H1 (cell line): ENCODE measurements around the gene PROZ. TPM values are rescaled to one million over a fixed set of nuclear protein-coding genes. Genes with fewer than 3 reads are reported as not detected.

Source experiments
- BCL11A ChIP-seq, 2 experiments: IDR thresholded peaks; one replicate each; pipeline ENCODE4 v1.6.1; 2011; ENCODE audit warnings: low read depth in 2 of 2, low read length in 2 of 2, mild to moderate bottlenecking in 2 of 2
- CTCF ChIP-seq, 3 experiments: IDR thresholded peaks; 1 replicate in 2 of 3; 2 replicates in 1 of 3; pipeline versions ENCODE4 v1.5.1 to v1.6.1; 2011; ENCODE audit warnings: low read length in 3 of 3, mild to moderate bottlenecking in 3 of 3, inconsistent platforms in 2 of 3, low read depth in 1 of 3, moderate library complexity in 1 of 3; ENCODE audit not compliant: insufficient read depth in 1 of 3; ENCODE audit errors: control extremely low read depth in 1 of 3
- EZH2 ChIP-seq: fragments of 200-600 bp; sonication (generic); IDR thresholded peaks from 2 replicates; pipeline ENCODE4 v1.7.1; 2012; ENCODE audit warnings: low read depth, mild to moderate bottlenecking, moderate library complexity, low read length, inconsistent platforms; ENCODE audit not compliant: severe bottlenecking
- GTF2F1 ChIP-seq: IDR thresholded peaks from 2 replicates; pipeline ENCODE4 v1.6.1; 2012; ENCODE audit warnings: low read depth, low read length, improper control_type of control experiment, borderline replicate concordance
- JUN ChIP-seq: IDR thresholded peaks from 2 replicates; pipeline ENCODE4 v1.6.1; 2011; ENCODE audit warnings: low read depth, mild to moderate bottlenecking, improper control_type of control experiment, low read length
- POU5F1 ChIP-seq: IDR thresholded peaks from 2 replicates; pipeline ENCODE4 v1.6.1; 2011; ENCODE audit warnings: low read depth, mild to moderate bottlenecking, low read length, moderate library complexity
- TEAD4 ChIP-seq: IDR thresholded peaks from 2 replicates; pipeline ENCODE4 v1.6.1; 2012; ENCODE audit warnings: low read depth, low read length, inconsistent platforms, mixed read lengths
- polyA plus RNA-seq, 7 experiments: library from polyadenylated mRNA; depleted of rRNA in 3 of 7; stranded (reverse) in 5 of 7; unstranded in 2 of 7; fragments of >200 nt in 5 of 7; fragments of 200-250 nt in 2 of 7; gene quantifications; 1 replicate in 5 of 7; 2 replicates in 1 of 7; 4 replicates in 1 of 7; pipeline versions ENCODE4 v1.2.1 to v1.2.3, GENCODE V29; 2011 to 2013; ENCODE audit warnings: missing spikeins in 2 of 7, mixed read lengths in 2 of 7
- total RNA-seq: library from RNA; stranded (reverse); fragmentation: NEBNext Ultra II Directional; extraction: Animal tissue kit (Norgen Biotek cat#: 25700); gene quantifications from 2 replicates; pipeline ENCODE4 v1.2.1, GENCODE V29; 2021

PROZ gene
- total and polyA plus RNA-seq, 2 of the 8 experiments (the other 6 are each of a cell fraction or from before 2014, with no cell fraction given) = not detected

- TF ChIP-seq CTCF (IDR thresholded peaks at IDR 0.05; ENCODE audit: control extremely low read depth in 1 of 3, insufficient read depth in 1 of 3, low read depth in 1 of 3, low read length in 3 of 3) = no peak
- no peak for TF ChIP-seq TEAD4
- no peak for TF ChIP-seq POU5F1
- TF ChIP-seq JUN = no peak
- TF ChIP-seq EZH2 = no peak
- no peak for TF ChIP-seq BCL11A (IDR thresholded peaks at IDR 0.05; ENCODE audit: low read depth in 2 of 2, low read length in 2 of 2)
- TF ChIP-seq GTF2F1 = no peak
Observed at GRCh38 chr13:113176280-113176679, 17.8 kb downstream of the PROZ start (continued).
